Kidney (tissue), 14 donors: ENCODE measurements around the gene XRCC4. TPM values are rescaled to one million over a fixed set of nuclear protein-coding genes. Genes with fewer than 3 reads are reported as not detected.

ENCODE experiments used
- DNase-seq, 5 donors: peaks; one replicate each; pipeline ENCODE4 v3.0.0-alpha.2; 2013 to 2020
- FAIRE-seq: peaks from 2 replicates; lab custom pipeline; 2012; peaks lifted over from hg19 to GRCh38; lab: Jason Lieb, UNC
- H3K27ac ChIP-seq, 2 donors: one replicate each; pipeline ENCODE4 v1.7.0; 2013; ENCODE audit warnings: low read depth in 2 of 2, low read length in 2 of 2, inconsistent platforms in 1 of 2
- H3K27me3 ChIP-seq: one replicate; pipeline ENCODE4 v1.7.1; 2013; ENCODE audit warnings: low read length, inconsistent platforms; ENCODE audit not compliant: control insufficient read depth, insufficient read depth
- H3K36me3 ChIP-seq, 3 donors: one replicate each; pipeline versions ENCODE4 v1.7.0 to v1.7.1; 2013; ENCODE audit warnings: low read length in 3 of 3, control low read depth in 1 of 3, inconsistent platforms in 1 of 3; ENCODE audit not compliant: insufficient read depth in 3 of 3, control insufficient read depth in 2 of 3
- H3K4me1 ChIP-seq, 3 donors: one replicate each; pipeline versions ENCODE4 v1.7.0 to v1.7.1; 2013; ENCODE audit warnings: low read length in 3 of 3, inconsistent platforms in 1 of 3, low read depth in 1 of 3; ENCODE audit not compliant: control insufficient read depth in 2 of 3, insufficient read depth in 2 of 3
- H3K4me3 ChIP-seq, 3 donors: one replicate each; pipeline versions ENCODE4 v1.7.0 to v1.8.1; 2013; ENCODE audit warnings: low read length in 3 of 3, control low read depth in 1 of 3, inconsistent platforms in 1 of 3
- H3K9ac ChIP-seq, 3 donors: one replicate each; pipeline versions ENCODE4 v1.7.0 to v1.7.1; 2013; ENCODE audit warnings: low read length in 3 of 3, control low read depth in 1 of 3, inconsistent platforms in 1 of 3
- H3K9me3 ChIP-seq, 3 donors: one replicate each; pipeline versions ENCODE4 v1.7.0 to v1.7.1; 2013; ENCODE audit warnings: low read length in 3 of 3, control low read depth in 1 of 3, inconsistent platforms in 1 of 3; ENCODE audit not compliant: control insufficient read depth in 2 of 3, insufficient read depth in 1 of 3
- intact Hi-C: fragments of 100-400 bp; cut with DNase I; formaldehyde crosslinking; loops from one replicate; pipeline ENCODE4 v1.11.1; 2022
- polyA plus RNA-seq: library from polyadenylated mRNA; stranded (reverse); fragments of 350-450 nt; fragmentation: Illumina TruSeq; extraction: RNeasy Lipid Tissue Mini Kit (QIAGEN cat#74804); gene quantifications from one replicate; pipeline ENCODE4 v1.2.3, GENCODE V29; 2014; ENCODE audit warnings: low read depth, low replicate concordance; ENCODE audit not compliant: insufficient read depth
- total RNA-seq: library from RNA; stranded (reverse); fragmentation: NEBNext Ultra II Directional; extraction: Animal tissue kit (Norgen Biotek cat#: 25700); gene quantifications from one replicate; pipeline ENCODE4 v1.2.1, GENCODE V29; 2021
- TF ChIP-seq, protein P1 (sequence below): IDR thresholded peaks from 3 replicates; pipeline ENCODE4 v1.5.1; 2012; ENCODE audit warnings: mild to moderate bottlenecking, moderate library complexity, borderline replicate concordance; ENCODE audit not compliant: insufficient read depth; ENCODE audit errors: extremely low read depth
- donor health status: control.
- donor health status: control.
- donor health status: control.
- donor health status: control.
- donor health status: control.
- donor health status: DM: yes; HTN: yes; CAD: no.
- donor health status: Normal renal cell carcinoma (clear cell type).

The XRCC4 gene
- total and polyA plus RNA-seq, 2 donors from 2014 or later: 8.5 to 9.4 TPM

DNA sequence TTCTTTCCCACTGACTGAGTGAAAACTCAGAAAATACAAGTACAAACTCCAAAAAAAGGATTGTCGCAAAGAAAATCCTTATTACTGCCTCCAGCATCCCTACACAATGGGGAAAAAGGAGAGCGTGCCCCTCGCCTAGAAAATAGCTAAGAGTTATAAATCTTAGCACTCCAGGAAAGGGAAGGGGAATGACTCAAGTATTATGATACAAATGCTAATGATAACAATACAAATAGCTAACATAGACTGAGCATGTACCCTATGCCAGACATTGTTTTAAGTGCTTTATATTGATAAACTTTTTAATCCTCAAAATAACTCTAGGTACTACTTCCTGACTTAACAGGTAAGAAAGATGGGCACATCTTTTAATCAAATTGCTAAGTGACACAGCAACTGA lies 323.4 kb downstream of the XRCC4 start:
- no peak for DNase-seq
- FAIRE-seq: no peak

DNA sequence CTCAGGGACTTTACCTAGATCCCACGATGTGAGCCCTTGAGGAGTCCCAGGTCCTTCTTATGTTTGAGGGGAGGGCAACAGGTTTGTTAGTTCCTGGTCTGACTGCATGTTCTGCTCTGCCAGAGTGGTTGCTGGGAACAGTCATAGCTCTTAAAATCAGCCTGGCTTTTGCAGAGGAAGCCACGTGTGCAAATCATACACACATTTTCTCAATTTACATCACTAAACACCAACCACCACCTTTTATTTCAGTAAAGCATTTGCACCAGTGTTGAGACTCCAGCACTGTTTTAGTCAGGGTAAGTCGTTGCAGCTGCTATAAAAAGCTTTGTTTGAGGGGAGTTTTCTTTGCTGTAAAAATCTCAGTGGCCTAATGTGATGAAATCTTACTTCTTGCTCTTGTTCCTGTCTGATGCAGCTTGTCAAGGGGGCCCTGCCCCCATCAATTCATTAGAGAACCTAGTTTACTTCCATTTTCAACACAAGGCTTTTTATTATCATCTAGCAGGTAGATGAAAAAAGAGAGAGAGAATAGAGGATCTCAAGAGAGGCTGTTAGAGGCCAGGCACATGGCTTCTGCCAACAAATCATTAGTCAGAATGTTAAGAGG lies 323.9 kb downstream of the XRCC4 start:
- Histone ChIP-seq H3K4me1 (no peaks in the 10 kb centered on the region), H3K27ac (no peak overlapping the region), H3K27me3 (no peaks in the 10 kb centered on the region), H3K9ac (no peak overlapping the region), H3K4me3 (no peak overlapping the region), H3K9me3 (no peaks in the 10 kb centered on the region), H3K36me3 (no peaks in the 10 kb centered on the region)
- TF ChIP-seq, protein P1, sequence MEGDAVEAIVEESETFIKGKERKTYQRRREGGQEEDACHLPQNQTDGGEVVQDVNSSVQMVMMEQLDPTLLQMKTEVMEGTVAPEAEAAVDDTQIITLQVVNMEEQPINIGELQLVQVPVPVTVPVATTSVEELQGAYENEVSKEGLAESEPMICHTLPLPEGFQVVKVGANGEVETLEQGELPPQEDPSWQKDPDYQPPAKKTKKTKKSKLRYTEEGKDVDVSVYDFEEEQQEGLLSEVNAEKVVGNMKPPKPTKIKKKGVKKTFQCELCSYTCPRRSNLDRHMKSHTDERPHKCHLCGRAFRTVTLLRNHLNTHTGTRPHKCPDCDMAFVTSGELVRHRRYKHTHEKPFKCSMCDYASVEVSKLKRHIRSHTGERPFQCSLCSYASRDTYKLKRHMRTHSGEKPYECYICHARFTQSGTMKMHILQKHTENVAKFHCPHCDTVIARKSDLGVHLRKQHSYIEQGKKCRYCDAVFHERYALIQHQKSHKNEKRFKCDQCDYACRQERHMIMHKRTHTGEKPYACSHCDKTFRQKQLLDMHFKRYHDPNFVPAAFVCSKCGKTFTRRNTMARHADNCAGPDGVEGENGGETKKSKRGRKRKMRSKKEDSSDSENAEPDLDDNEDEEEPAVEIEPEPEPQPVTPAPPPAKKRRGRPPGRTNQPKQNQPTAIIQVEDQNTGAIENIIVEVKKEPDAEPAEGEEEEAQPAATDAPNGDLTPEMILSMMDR: no peak
- DNase-seq (no peak), FAIRE-seq (no peak)
- intact Hi-C loops: no loop called here

More for the DNA sequence above, 323.4 kb downstream of the XRCC4 start:
- Histone ChIP-seq H3K27me3 (no peaks in the 10 kb centered on the region), H3K9me3 (no peaks in the 10 kb centered on the region), H3K4me3 (no peak overlapping the region), H3K4me1 (no peaks in the 10 kb centered on the region), H3K27ac (no peak overlapping the region), H3K36me3 (no peaks in the 10 kb centered on the region), H3K9ac (no peak overlapping the region)
- TF ChIP-seq, protein P1: no peak
- intact Hi-C loops: no loop called here

DNA sequence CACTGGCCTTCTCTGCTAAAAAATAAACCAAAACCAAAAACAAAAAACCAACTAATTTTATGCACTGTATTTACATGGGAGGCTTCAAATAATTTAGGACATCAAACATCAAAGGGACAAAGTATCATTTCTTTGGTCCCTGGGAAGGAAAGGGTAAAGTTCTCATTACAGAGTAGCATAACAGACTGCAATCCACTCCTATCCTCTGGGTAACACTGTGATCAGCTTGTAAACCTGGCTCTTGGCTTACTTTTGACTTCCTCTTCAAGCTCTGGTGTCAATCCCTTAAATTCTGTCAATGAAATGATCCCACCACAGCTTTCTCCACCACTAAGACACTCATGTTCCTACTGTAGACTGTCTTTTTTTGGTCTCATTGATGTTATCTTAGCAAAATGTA lies 324.4 kb downstream of the XRCC4 start:
- FAIRE-seq (no peak), DNase-seq (no peak)
- H3K27me3 ChIP-seq: no peaks in the 10 kb centered on the region
- no peak overlapping the region for H3K4me3 ChIP-seq
- TF ChIP-seq, protein P1: no peak
- intact Hi-C loops: no loop called here
- no peaks in the 10 kb centered on the region for H3K36me3 ChIP-seq
- H3K9me3 ChIP-seq: no peaks in the 10 kb centered on the region
- no peak overlapping the region for H3K27ac ChIP-seq
- no peak overlapping the region for H3K9ac ChIP-seq
- H3K4me1 ChIP-seq: no peaks in the 10 kb centered on the region

Other genes starting within 250 kb of the XRCC4 start
- 82.0 TPM for gene TMEM167A, start 153 bp upstream of the XRCC4 start, total RNA-seq
- gene TMEM167A, start 153 bp upstream of the XRCC4 start, polyA plus RNA-seq: 55.3 TPM